Measurements from ENCODE around the gene HOXD9.

DNA sequence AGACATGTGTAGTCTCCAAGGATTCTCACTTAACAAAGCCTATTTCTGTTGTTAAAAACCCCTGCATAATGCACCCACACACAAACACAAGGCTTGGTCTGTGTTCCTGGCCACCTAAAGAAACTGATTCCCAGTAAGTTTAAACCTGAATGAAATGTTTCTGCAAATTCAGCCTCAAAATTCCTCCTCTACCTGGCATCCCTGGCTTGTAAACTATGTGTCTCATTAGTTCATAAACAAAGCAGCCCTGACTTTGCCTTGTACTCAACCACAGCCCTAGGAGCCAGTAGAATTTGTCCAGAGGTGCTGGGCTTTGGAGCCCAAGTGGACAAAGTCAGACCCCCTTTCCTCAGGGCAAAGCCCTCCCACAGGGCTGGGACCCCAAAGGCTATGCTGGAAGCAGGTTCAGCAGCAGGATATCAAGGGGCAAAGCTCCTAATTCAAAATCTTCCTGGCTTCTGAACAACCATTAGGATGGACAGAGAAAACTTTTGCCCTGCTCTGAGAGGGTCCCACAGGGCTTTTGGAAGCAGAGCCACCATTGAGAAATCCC lies 32.6 kb upstream of the HOXD9 start:
- TF ChIP-seq, protein P1, sequence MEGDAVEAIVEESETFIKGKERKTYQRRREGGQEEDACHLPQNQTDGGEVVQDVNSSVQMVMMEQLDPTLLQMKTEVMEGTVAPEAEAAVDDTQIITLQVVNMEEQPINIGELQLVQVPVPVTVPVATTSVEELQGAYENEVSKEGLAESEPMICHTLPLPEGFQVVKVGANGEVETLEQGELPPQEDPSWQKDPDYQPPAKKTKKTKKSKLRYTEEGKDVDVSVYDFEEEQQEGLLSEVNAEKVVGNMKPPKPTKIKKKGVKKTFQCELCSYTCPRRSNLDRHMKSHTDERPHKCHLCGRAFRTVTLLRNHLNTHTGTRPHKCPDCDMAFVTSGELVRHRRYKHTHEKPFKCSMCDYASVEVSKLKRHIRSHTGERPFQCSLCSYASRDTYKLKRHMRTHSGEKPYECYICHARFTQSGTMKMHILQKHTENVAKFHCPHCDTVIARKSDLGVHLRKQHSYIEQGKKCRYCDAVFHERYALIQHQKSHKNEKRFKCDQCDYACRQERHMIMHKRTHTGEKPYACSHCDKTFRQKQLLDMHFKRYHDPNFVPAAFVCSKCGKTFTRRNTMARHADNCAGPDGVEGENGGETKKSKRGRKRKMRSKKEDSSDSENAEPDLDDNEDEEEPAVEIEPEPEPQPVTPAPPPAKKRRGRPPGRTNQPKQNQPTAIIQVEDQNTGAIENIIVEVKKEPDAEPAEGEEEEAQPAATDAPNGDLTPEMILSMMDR (IDR thresholded peaks at IDR 0.05; ENCODE audit: extremely low read depth in 1 of 2, insufficient read depth in 1 of 2, low read depth in 1 of 2, low read length in 2 of 2) = no peak
- TF ChIP-seq POLR2A (IDR thresholded peaks at IDR 0.05; ENCODE audit: low read depth, low read length) = no peak
- no peak for TF ChIP-seq POLR2AphosphoS5 (IDR thresholded peaks at IDR 0.05; ENCODE audit: insufficient read depth, low read depth, low read length)
- TF ChIP-seq EZH2 (IDR thresholded peaks at IDR 0.05; ENCODE audit: borderline replicate concordance, low read depth, low read length, severe bottlenecking) = no peak

Data from endothelial cell of umbilical vein (primary cell).